HepG2 (cell line): Measurements from ENCODE around the gene ZNF625. TPM values are rescaled to one million over a fixed set of nuclear protein-coding genes. Genes with fewer than 3 reads are reported as not detected.
A peak's percentile ranks its signal among the peaks of the same experiment; 100 is the strongest.

Source experiments
- ATAC-seq: fragments of 200-7000 bp; cut with Tn5 transposase; 3 replicates; pipeline ENCODE4 v1.9.1; 2020; ENCODE audit warnings: mild to moderate bottlenecking, moderate library complexity
- BruUV-seq: library from RNA; stranded (reverse); fragments of 400-500 nt; replicated peaks from 2 replicates; lab custom pipeline; 2021; lab: Mats Ljungman, UMichigan
- CTCF ChIA-PET: fragments of 300-600 bp; formaldehyde crosslinking; extraction: SDS; loops from one replicate; lab custom pipeline; 2021; ENCODE audit warnings: low total read pairs, inconsistent platforms, low intra/inter-chr PET ratio; lab: Yijun Ruan, JAX
- POLR2A ChIA-PET: fragments of 350-600 bp; sonication (Branson Sonifier 250); formaldehyde crosslinking; loops from one replicate; lab custom pipeline; 2020; ENCODE audit warnings: antibody characterized with exemption, inconsistent platforms; lab: Yijun Ruan, JAX
- DNase-seq: peaks from one replicate; pipeline ENCODE4 v3.0.0-alpha.2; 2015; ENCODE audit warnings: low spot score
- FAIRE-seq: peaks from 3 replicates; lab custom pipeline; 2011; peaks lifted over from hg19 to GRCh38; lab: Jason Lieb, UNC
- H2AFZ ChIP-seq: one replicate; pipeline ENCODE4 v1.6.1; 2011; ENCODE audit warnings: low read length, inconsistent platforms
- H3K27ac ChIP-seq: fragments of 300-600 bp; 3 replicates; pipeline ENCODE4 v1.8.0; 2011; ENCODE audit warnings: mixed run types, mild to moderate bottlenecking, mixed read lengths, low read length, inconsistent platforms; ENCODE audit not compliant: insufficient read depth; ENCODE audit errors: extremely low read length
- H3K27me3 ChIP-seq, 2 experiments: fragments of 200-600 bp in 1 of 2; 2 replicates in 1 of 2; 3 replicates in 1 of 2; pipeline versions ENCODE4 v1.6.0 to v1.8.0; 2011; ENCODE audit warnings: low read length in 2 of 2, mild to moderate bottlenecking in 2 of 2, moderate library complexity in 2 of 2, inconsistent platforms in 1 of 2; ENCODE audit not compliant: insufficient read depth in 2 of 2, control insufficient read depth in 1 of 2
- H3K36me3 ChIP-seq, 2 experiments: fragments of 200-600 bp in 1 of 2; replicated peaks in 1 of 2; 2 replicates in 1 of 2; 3 replicates in 1 of 2; pipeline versions ENCODE4 v1.5.1 to v1.8.0; 2011; ENCODE audit warnings: low read length in 2 of 2, inconsistent platforms in 1 of 2; ENCODE audit not compliant: insufficient read depth in 2 of 2, control insufficient read depth in 1 of 2
- H3K4me1 ChIP-seq: 2 replicates; pipeline ENCODE4 v1.5.1; 2012; ENCODE audit warnings: low read length, inconsistent platforms; ENCODE audit not compliant: insufficient read depth
- H3K4me2 ChIP-seq: 2 replicates; pipeline ENCODE4 v1.6.0; 2011; ENCODE audit warnings: low read depth, low read length, inconsistent platforms
- H3K4me3 ChIP-seq, 3 experiments: fragments of 200-600 bp in 1 of 3; sonication (generic), shearing (Covaris generic) in 1 of 3; replicated peaks in 1 of 3; 2 replicates each; pipeline ENCODE4 v1.5.1; 2011 to 2016; ENCODE audit warnings: low read length in 3 of 3, inconsistent platforms in 2 of 3, low read depth in 2 of 3, mild to moderate bottlenecking in 2 of 3, control low read depth in 1 of 3, mixed read lengths in 1 of 3; ENCODE audit not compliant: insufficient read depth in 1 of 3
- H3K79me2 ChIP-seq: one replicate; pipeline ENCODE4 v1.6.1; 2011; ENCODE audit warnings: low read length, inconsistent platforms; ENCODE audit not compliant: insufficient read depth
- H3K9ac ChIP-seq: 2 replicates; pipeline ENCODE4 v1.6.0; 2011; ENCODE audit warnings: mild to moderate bottlenecking, low read depth, low read length, inconsistent platforms; ENCODE audit not compliant: insufficient read depth
- H3K9me3 ChIP-seq: 2 replicates; pipeline ENCODE4 v1.5.1; 2012; ENCODE audit warnings: mild to moderate bottlenecking, low read length
- H4K20me1 ChIP-seq: 2 replicates; pipeline ENCODE4 v1.6.0; 2011; ENCODE audit warnings: inconsistent platforms, mild to moderate bottlenecking, low read length, moderate library complexity; ENCODE audit not compliant: insufficient read depth
- AGO2 ChIP-seq: fragments of 200-400 bp; formaldehyde crosslinking; optimal IDR thresholded peaks from 2 replicates; pipeline ENCODE3; 2017; ENCODE audit warnings: mild to moderate bottlenecking, low read depth, low read length, moderate library complexity
- ATRX ChIP-seq: sonication (generic); formaldehyde crosslinking; IDR thresholded peaks from 2 replicates; pipeline ENCODE4 v1.4.0; 2020; ENCODE audit warnings: missing genetic modification reagents, borderline replicate concordance
- ELF1 ChIP-seq: sonication (generic); formaldehyde crosslinking; IDR thresholded peaks from 2 replicates; pipeline ENCODE4 v1.4.0; 2020; ENCODE audit warnings: missing genetic modification reagents
- KMT2B ChIP-seq: IDR thresholded peaks from 2 replicates; pipeline ENCODE4 v1.6.1; 2016; ENCODE audit warnings: missing genetic modification reagents, missing compliant biosample characterization
- NONO ChIP-seq, 2 experiments: fragments of 450-650 bp in 1 of 2; sonication (generic) in 1 of 2; formaldehyde crosslinking in 1 of 2; IDR thresholded peaks in 1 of 2; conservative IDR thresholded peaks in 1 of 2; 2 replicates each; pipeline versions ENCODE4 v1.6.1 to v1.8.0; 2017 to 2022; ENCODE audit warnings: mild to moderate bottlenecking in 1 of 2, missing genetic modification reagents in 1 of 2, moderate library complexity in 1 of 2
- NPAS2 ChIP-seq: sonication (generic); formaldehyde crosslinking; IDR thresholded peaks from 2 replicates; pipeline ENCODE4 v1.8.0; 2022; ENCODE audit warnings: mild to moderate bottlenecking, missing genetic modification reagents, borderline replicate concordance
- POLR2A ChIP-seq, 2 experiments: IDR thresholded peaks; 2 replicates each; pipeline ENCODE4 v1.6.1; 2011; ENCODE audit warnings: low read depth in 2 of 2, low read length in 2 of 2, mild to moderate bottlenecking in 1 of 2, moderate library complexity in 1 of 2; ENCODE audit not compliant: insufficient read depth in 1 of 2
- RXRA ChIP-seq: sonication (generic); formaldehyde crosslinking; IDR thresholded peaks from 2 replicates; pipeline ENCODE4 v1.5.1; 2020; ENCODE audit warnings: missing genetic modification reagents
- SRSF4 ChIP-seq: fragments of 200-400 bp; formaldehyde crosslinking; IDR thresholded peaks from one replicate; pipeline ENCODE4 v1.6.1; 2018; ENCODE audit warnings: mild to moderate bottlenecking, low read depth, low read length, moderate library complexity; ENCODE audit not compliant: poor library complexity, severe bottlenecking
- TEF ChIP-seq: sonication (generic); formaldehyde crosslinking; IDR thresholded peaks from 2 replicates; pipeline ENCODE4 v1.5.0; 2020; ENCODE audit warnings: missing genetic modification reagents
- TMF1 ChIP-seq: sonication (generic); formaldehyde crosslinking; IDR thresholded peaks from 2 replicates; pipeline ENCODE4 v1.8.1; 2022; ENCODE audit warnings: low read depth, missing genetic modification reagents
- ZBTB33 ChIP-seq: sonication (generic); formaldehyde crosslinking; IDR thresholded peaks from 2 replicates; pipeline ENCODE4 v1.4.0; 2020; ENCODE audit warnings: missing genetic modification reagents
- ZNF234 ChIP-seq: sonication (generic); formaldehyde crosslinking; conservative IDR thresholded peaks from 2 replicates; pipeline ENCODE4 v1.5.1; 2020; ENCODE audit warnings: mild to moderate bottlenecking, missing genetic modification reagents
- ZNF501 ChIP-seq: sonication (generic); formaldehyde crosslinking; IDR thresholded peaks from 2 replicates; pipeline ENCODE4 v1.5.1; 2020; ENCODE audit warnings: mild to moderate bottlenecking, moderate library complexity, missing genetic modification reagents
- ZNF558 ChIP-seq: sonication (generic); formaldehyde crosslinking; IDR thresholded peaks from 2 replicates; pipeline ENCODE4 v1.9.0; 2022; ENCODE audit warnings: mild to moderate bottlenecking, missing genetic modification reagents, borderline replicate concordance
- ZNF788 ChIP-seq: sonication (generic); formaldehyde crosslinking; IDR thresholded peaks from 2 replicates; pipeline ENCODE4 v1.5.0; 2020; ENCODE audit warnings: mild to moderate bottlenecking, missing genetic modification reagents, borderline replicate concordance
- ZNF800 ChIP-seq: sonication (generic); formaldehyde crosslinking; IDR thresholded peaks from 2 replicates; pipeline ENCODE4 v1.4.0; 2020; ENCODE audit warnings: missing genetic modification reagents
- WGBS: methylation state at CpG from one replicate; pipeline ENCODE4 v1.1.6; 2017; ENCODE audit warnings: low lambda C conversion rate; 5-methylcytosine and 5-hydroxymethylcytosine counted together
- in situ Hi-C: cut with HindIII; loops from 2 replicates; pipeline ENCODE4 v1.10.0; 2017; ENCODE audit warnings: low pct_unique_long_range_greater_than_20kb; ENCODE audit not compliant: extremely low pct_ligation_motif_present
- intact Hi-C: fragments of 100-400 bp; cut with micrococcal nuclease; formaldehyde crosslinking; loops from one replicate; pipeline ENCODE4 v1.10.0; 2022; ENCODE audit not compliant: unreplicated experiment
- polyA plus RNA-seq, 8 experiments: library from polyadenylated mRNA; depleted of rRNA in 3 of 8; stranded (reverse) in 7 of 8; unstranded in 1 of 8; fragments of >200 nt; fragmentation: Illumina TruSeq in 4 of 8; extraction: Trizol in 4 of 8; gene quantifications; 2 replicates each; pipeline versions ENCODE4 v1.2.1 to v1.2.3, GENCODE V29; 2011 to 2016; ENCODE audit warnings: low read depth in 4 of 8, missing spikeins in 1 of 8, mixed read lengths in 1 of 8; ENCODE audit not compliant: insufficient read depth in 1 of 8
- total RNA-seq, 5 experiments: library from RNA; depleted of rRNA; stranded (reverse); fragments of >200 nt; fragmentation: Illumina TruSeq; extraction: Trizol; gene quantifications; 2 replicates each; pipeline ENCODE4 v1.2.3, GENCODE V29; 2016; ENCODE audit warnings: low read depth in 1 of 5

Gene ZNF625
- total and polyA plus RNA-seq, 2 of the 13 experiments (the other 11 are each of a cell fraction or from before 2014, with no cell fraction given), result 1.7 to 12.2 TPM

- TF ChIP-seq ZBTB33 (no peak), ATRX (CRISPR knock-in tag) (no peak), SRSF4 (no peak), TEF (CRISPR knock-in tag) (no peak), AGO2 (no peak)
Observed at GRCh38 chr19:12145348-12145747, 11.2 kb downstream of the ZNF625 start (continued).

- in situ Hi-C loops (loop anchor here (5.0 kb wide), 3 partner anchors 49 to 259 kb away; no protein-coding TSS in a partner anchor), intact Hi-C loops (loop anchor here (1.0 to 5.0 kb wide), 5 partner anchors 50 to 344 kb away; partner anchors contain the start of genes ZNF491 and ZNF763)
- Histone ChIP-seq H4K20me1 (no peaks in the 10 kb centered on the region), H3K27ac (no peak overlapping the region), H3K36me3 (peaks cover 12 to 15% of the 10 kb centered on the region in 2 experiments; a peak in 4 of 5 replicates), H3K27me3 (no peaks in the 10 kb centered on the region; a peak in 1 of 5 replicates), H2AFZ (no peak overlapping the region), H3K9ac (no peak overlapping the region), H3K4me3 (no peak overlapping the region), H3K4me2 (no peak overlapping the region), H3K4me1 (peaks cover 23% of the 10 kb centered on the region), H3K9me3 (no peaks in the 10 kb centered on the region), H3K79me2 (peaks cover 17% of the 10 kb centered on the region)
- ATAC-seq, result no peak
- DNase-seq, result no peak
- WGBS, result 61% methylated on average over 10 of the region's 10 CpGs
- ChIA-PET CTCF (interaction anchor here (0.7 to 3.0 kb wide), 8 partner anchors 15 to 262 kb away, joined by 3 to 58 read pairs (median 8); partner anchors contain the start of genes ZNF700 and ZNF763), POLR2A (interaction anchor here (1.4 to 2.7 kb wide), 6 partner anchors 15 to 217 kb away, joined by 4 to 24 read pairs (median 14); partner anchors contain the start of genes ZNF136, ZNF625 and ZNF700)
- FAIRE-seq, result no peak
- no TSS peak for BruUV-seq
- TF ChIP-seq ZNF800 (CRISPR knock-in tag) (no peak), ELF1 (CRISPR knock-in tag) (0 out of 2 replicates have a peak, but pooled peaks have one; percentile 1), ZNF501 (0 out of 2 replicates have a peak, but pooled peaks have one; percentile 6), ZNF788 (CRISPR knock-in tag) (0 out of 2 replicates have a peak, but pooled peaks have one; percentile 26), NPAS2 (CRISPR knock-in tag) (0 out of 2 replicates have a peak, but pooled peaks have one; percentile 7), TMF1 (CRISPR knock-in tag) (no peak), NONO (IDR thresholded peaks at IDR 0.05) (no peak), NONO (CRISPR knock-in tag; conservative IDR thresholded peaks at IDR 0.05) (0 out of 2 replicates have a peak, but pooled peaks have one; percentile 19), ZNF558 (CRISPR knock-in tag) (0 out of 2 replicates have a peak, but pooled peaks have one; percentile 3), RXRA (CRISPR knock-in tag) (0 out of 2 replicates have a peak, but pooled peaks have one; percentile 8), KMT2B (CRISPR knock-in tag) (0 out of 2 replicates have a peak, but pooled peaks have one; percentile 1), POLR2A (IDR thresholded peaks at IDR 0.05; ENCODE audit: insufficient read depth in 1 of 2, low read depth in 2 of 2, low read length in 2 of 2) (0 out of 4 replicates have a peak, but pooled peaks of 1 of the 2 experiments have one; percentile 15), ZNF234 (no peak)
Observed at GRCh38 chr19:12141405-12141736, 15.2 kb downstream of the ZNF625 start.
